ENCODE results near the gene ECM2.
"Not testable (repeated sequence)": the region's sequence is repeated elsewhere in the genome, so short reads cannot be mapped to it uniquely, and the experiment has no call there.

Gene ECM2

DNA sequence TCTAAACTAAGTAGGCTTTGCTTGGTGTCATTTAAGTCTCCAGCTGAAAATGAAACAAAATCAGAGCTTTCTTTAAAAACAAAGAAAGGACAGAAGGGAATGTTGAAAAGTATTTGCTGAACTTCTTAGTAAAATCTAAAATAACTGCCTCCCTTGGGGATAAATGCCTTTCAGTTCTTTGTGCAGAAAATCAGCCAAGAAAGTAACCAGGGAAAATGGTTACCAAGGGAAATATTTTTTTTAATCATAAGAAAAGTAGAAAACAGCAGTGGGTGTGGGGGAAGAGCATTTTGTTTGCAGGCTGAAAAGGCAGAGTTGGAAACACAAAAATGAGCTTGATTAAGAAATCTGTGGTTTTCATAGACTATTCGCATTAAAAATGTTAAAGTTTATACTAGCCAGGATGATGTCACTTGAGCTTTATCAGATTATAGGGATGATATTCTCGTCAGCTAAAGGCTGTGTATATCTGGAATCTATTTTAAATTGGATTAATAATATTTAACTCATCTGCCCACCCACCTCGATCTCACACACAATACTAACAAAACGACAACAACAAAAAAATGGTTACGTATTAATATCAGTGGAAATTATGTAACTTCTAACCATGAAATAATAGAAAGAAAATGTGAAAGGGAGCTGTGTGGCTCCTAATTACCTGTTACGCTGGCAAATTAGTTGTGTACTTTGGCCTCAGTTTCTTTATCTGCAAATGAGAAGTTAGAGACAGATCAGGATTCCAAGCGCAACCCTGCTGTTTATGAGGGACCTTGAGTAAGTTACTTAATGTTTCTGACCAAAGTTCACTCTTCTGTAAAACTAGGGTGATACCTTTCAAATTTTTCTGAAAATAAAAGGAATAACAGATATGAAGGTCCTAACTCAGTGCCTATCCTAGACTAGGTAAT, at the start of gene ECM2:
Gene ECM2, minus strand, starts transcription at position 51 of the 911 bp plus-strand sequence. CDS start 13,124 bp downstream, outside the sequence.
- no peak for DNase-seq

DNA sequence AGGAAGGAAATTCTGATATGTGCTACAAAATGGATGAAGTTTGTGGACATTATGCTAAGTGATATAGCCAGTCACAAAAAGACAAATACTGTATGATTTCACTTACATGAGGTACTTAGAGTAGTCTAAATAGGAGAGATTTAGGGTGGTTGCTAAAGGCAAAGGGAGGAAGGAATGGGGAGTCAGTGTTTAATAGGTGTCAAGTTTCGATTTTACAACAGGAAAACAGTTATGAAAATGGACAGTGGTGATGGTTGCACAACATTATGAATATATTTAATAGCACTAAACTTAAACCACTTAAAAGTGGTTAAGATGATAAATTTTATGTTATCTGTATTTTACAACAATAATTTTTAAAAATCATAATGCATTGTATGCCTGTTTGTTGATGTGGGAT, 40.4 kb upstream of the ECM2 start:
- DNase-seq, result no peak

DNA sequence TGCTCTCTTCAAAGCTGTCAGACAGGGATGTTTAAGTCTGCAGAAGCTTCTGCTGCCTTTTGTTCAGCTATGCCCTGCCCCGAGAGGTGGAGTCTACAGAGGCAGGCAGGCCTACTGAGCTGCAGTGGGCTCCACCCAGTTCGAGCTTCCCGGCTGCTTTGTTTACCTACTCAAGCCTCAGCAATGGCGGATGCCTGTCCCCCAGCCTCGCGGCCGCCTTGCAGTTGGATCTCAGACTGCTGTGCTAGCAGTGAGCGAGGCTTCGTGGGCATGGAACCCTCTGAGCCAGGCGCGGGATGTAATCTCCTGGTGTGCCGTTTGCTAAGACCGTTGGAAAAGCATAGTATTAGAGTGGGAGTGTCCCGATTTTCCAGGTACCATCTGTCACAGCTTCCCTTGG, 37.8 kb upstream of the ECM2 start:
- not testable (repeated sequence) for DNase-seq

DNA sequence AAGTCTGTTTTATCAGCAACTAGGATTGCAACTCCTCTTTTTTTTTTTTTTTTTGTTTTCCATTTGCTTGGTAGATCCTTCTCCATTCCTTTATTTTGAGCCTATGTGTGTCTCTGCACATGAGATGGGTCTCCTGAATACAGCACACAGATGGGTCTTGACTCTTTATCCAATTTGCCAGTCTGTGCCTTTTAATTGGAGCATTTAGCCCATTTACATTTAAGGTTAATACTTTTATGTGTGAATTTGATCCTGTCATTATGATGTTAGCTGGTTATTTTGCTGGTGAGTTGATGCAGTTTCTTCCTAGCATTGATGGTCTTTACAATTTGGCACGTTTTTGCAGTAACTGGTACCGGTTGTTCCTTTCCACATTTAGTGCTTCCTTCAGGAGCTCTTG, 36.1 kb upstream of the ECM2 start:
- DNase-seq, result not testable (repeated sequence)

DNA sequence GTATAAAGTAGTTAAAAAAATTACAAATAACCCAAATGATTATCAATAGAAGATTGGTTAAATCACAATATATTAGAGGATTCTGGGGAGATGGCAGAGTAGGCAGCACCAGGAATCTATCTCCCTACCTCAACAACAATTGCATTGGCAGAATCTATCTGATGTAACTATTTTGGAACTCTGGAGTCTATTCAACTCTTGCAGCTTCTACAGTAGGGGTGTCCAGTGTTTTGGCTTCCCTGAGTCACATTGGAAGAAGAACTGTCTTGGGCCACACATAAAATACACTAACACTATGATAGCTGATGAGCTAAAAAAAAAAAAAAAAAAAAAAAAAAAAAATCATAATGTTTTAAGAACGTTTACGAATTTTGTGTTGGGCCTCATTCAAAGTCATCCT, 29.2 kb upstream of the ECM2 start:
- DNase-seq, result no peak

DNA sequence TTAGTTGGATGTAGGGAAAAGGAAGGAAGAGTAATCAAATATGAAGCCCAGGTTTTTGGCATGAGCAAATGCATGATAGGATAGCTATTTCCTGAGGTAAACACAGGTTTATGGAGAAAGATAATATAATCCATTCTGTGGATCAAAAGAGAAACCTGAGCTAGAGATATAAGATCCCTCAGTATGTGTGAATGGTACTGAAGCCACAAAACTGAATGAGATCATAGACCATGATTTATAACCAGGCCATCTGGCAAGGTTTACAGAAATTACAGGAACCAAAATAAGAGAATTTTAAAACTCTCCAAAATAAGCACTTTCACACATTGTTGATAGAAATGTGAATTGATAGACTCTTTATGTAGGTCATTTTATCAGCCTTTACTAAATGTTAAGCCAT, 28.7 kb upstream of the ECM2 start:
- no peak for DNase-seq

DNA sequence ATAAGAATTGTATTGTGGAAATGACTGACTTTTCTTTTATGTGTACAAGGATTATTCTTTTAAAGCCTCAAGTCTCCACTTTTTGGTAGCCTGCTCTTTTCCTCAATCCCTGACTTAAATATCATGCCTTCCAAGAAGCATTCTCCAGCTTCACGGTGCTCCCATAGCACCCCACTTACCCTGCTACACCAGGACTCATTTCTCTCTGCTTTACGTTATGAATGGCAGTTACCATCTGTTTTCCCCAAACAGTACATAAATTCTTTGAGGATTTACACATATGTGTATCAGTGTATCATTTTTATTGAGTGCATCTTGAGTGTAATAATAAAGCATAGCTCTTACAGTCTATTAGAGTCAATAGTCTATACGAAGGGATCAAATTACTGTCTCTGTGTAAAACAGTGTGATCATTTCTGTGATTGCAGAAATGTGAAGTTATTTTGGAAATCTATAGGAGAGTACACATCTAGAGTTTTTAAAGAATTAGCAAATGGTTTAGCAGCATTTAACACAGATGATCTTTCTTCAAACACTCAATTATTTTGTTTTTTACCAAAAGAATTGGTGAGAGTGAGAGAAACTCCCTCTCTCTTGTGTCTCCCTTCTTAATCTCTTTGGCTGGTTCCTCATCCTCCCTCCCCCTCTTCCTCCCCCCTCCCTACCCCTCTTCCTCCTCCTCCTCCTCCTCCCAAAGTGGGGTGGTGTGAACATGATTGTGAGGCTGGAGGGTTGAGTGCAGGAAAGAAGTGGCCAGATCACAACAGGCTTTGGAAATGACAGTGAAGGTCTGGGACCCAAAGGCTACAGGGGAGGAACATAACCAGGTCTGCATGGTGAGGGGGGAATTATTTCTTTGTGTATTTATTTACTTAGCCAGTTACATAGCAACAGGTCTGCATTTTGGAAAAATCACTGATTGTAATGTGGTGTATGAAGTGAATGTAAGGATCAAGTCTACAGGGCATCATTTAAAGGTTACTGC, 27.6 kb upstream of the ECM2 start:
- DNase-seq, result no peak

DNA sequence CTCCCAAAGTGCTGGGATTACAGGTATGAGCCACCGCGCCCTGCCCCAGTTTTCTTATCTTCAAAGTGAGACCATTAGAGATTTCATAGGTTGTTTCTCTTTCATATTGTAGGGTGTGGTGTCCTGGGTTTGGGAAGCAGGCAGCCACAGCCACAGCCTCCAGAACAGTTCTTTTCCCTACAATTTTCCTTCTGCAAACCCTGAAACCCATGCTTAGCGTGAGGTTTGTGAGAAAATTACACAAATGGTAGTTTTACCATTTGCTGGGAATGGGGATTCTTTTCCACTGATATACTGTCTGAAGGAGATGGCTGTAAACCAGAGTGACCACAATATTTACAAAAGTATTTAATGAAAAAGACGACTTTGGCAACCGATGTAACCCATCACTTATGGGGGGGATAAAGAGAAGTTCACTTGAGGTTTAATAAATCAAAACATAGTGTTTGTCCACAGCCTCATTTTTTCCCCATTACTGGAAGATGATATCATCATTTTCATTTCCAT, 26.7 kb upstream of the ECM2 start:
- peak; percentile 54 for DNase-seq

DNA sequence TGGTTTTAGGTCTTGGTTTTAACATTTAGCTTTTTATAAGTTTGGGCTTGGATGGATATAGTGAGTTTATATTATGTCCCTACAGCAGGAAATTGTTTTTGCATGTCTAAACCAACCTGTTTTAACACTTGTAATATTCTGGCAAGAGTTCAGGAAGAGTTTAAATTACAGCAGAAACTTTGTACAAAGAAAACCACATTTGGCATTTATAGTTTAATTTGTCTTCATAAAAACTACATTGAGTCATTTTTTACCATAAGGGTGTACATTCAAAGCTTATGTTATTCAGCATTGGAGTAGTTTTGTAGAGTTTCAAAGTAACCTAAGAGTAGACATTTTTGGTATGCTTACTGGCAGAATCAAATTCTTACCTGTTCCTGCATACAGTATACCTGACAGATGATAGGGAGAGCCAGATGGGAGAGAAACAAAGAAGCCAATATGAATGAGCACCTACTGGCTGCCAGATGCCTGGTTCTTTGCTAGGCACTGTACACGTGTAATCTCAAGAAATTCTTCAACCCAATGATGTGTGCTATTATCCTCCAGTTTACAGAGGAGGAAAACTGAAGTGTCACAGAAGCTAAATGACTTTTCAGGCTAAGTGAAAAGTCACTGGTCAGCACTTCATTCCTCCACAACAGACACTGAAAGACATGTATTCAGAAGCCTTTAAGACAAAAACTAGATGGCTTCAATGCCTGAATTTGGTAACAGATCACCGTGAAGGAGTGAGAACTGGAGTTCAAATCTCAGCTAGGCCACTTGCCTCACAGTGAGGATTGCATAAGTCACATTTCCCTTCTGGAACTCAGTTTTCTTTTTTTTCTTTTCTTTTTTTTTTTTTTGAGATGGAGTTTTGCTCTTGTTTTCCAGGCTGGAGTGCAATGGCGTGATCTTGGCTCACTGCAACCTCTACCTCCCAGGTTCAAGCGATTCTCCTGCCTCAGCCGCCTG, 25.9 kb upstream of the ECM2 start:
- DNase-seq, result no peak

DNA sequence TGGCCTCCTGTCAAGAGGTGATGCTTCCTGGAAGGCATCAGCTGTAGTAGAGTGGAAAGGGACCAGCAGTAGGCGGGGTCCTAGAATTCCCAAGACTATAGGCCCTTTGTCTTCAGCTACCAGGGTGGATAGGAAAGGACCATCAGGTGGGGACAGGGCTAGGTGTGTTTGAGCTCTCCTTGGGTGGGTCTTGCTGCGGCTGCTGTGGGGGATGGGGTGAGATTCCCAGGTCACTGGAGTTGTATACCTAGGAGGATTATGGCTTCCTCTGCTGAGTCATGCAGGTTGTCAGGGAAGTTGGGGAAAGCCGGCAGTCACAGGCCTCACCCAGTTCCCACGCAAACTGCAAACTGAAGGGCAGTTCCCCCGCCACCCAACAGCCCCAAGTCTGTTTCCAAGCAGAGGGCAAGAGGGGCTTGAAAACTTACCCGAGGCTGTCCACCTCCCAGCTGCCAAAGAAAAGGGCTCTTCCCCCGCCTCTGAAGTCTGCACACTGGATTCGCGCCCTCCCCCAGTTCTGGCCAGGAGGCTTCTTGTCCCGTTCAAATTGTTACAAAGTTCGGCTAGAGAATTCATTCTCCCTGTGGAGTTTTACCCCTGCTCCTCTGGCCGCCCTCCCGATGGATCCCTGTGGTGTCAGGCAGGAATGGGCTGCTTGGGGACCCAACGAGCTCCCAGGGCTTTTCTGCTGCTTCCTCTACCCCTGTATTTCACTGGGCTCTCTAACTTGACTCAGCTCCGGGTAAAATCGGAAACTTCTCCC, 23.0 kb upstream of the ECM2 start:
- DNase-seq, result no peak

DNA sequence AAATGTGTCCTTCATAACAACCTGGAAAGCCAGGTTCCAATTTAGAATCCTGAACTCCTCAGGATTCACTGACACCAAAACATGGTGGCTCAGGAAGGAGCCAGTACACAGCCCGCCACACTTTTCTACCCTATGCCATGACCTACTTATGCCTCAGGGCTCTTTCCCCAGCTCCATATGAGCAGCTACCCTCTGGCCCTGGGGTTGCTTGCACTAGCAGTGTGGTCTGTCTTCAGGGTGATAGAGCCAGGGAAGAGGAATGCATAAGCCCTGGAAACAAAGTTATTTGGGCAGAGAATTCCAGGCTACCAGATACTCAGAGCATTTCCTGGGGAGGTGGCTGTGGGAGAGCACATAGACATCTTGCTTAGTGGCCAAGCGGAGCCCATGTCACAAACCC, 15.0 kb upstream of the ECM2 start:
- no peak for DNase-seq

DNA sequence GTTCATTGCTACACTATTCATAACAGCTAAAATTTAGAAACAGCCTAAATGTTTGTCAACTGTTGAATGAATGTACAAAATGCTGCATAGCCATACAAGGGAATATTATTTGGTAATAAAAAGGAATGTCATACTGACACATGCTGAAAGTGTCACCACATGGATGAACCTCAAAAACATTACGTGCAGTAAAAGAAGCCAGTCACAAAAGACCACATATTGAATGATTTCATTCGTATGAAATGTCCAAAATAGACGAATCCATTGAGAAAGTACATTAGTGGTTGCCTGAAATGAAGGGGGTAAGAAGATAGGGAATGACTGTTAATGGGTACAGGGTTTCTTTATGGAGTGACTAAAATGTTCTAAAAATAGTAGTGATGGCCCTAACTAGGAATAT, 11.6 kb upstream of the ECM2 start:
- DNase-seq, result no peak

DNA sequence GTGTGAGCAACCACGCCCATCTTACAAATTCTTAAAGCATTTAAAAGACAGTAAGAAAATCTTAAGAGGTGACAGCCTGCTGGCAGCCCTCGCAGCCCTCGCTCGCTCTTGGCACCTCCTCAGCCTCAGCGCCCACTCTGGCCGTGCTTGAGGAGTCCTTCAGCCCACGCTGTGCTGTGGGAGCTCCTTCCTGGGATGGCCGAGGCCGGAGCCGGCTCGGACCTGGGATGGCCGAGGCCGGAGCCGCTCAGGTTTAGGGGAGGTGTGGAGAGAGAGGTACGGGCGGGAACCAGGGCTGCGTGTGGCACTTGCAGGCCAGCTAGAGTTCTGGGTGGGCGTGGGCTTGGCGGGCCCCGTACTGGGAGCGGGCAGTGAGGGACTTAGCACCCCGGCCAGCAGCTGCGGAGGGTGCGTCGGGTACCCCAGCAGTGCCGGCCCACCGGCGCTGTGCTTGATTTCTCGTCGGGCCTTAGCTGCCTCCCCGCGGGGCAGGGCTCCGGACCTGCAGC, 9.3 kb upstream of the ECM2 start:
- DNase-seq, result no peak

DNA sequence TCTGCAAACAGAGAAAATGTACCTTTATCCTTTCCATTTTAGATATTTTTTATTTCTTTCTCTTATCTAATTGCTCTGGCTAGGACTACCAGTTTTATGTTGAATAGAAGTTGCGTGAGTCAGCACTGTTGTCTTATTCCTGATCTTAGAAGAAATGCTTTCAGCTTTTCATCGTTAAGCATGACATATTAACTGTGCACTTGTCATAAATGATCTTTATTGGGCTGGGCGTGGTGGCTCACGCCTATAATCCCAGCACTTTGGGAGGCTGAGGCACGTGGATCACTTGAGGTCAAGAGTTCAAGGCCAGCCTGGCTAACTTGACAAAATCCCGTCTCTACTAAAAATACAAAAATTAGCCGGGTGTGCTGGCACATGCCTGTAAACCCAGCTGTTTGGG, 8.2 kb upstream of the ECM2 start:
- DNase-seq, result no peak

DNA sequence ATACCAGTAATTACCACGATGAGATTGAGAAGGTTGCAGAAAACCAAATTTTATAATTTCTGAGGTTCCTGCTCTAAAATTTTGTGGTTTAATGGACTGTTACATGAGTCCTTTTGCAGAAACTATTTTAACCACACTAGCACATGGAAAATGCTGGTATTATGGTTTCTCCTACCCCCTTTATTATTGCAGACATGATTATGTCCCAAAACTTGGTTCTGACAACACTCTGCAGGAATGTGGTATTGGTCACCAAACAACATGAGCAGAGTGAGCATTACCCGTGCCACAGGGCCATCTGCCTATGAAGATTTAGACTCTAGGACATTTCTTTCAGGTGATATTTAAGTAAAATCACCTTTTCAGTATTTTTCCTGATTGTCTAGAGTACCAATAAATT, 2.8 kb upstream of the ECM2 start:
- DNase-seq, result no peak

DNA sequence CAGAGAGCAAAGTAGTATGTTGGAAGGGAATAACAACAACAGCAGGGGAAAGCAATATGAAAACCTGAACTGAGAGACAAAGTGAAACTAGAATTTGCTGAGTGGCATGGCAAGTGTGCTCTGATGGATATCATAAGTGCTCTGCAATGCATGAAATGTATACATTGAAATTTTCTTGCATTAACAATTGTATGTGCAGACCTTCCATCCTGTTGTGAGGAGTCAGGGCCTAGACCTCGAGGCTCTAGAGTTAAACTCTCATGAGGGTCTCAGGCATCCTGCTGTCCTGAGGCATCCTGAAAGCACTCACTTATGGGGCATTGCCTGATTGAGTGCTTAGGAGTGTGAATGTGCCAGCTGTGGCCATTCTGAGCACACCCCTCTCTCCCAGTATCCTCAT, 1.1 kb downstream of the ECM2 start:
- DNase-seq, result no peak

DNA sequence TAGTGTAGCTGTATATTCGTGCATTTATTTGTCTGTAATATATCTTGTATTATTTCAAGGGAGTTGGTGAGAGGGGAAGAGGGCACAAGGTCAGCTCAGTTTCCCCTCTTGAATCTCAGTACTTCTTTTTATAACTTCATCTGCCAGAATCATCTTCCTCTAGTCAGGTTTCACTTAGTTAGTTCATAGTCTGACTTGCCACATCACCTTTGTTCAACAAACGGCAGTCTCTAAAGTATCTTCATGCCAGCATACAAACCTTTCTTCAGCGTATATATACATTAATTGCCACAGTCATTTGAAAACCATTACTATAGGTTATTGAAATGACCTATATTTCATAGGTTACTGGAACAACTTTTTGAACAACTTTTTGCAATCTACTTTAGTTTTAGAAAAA, 1.6 kb downstream of the ECM2 start:
- no peak for DNase-seq

DNA sequence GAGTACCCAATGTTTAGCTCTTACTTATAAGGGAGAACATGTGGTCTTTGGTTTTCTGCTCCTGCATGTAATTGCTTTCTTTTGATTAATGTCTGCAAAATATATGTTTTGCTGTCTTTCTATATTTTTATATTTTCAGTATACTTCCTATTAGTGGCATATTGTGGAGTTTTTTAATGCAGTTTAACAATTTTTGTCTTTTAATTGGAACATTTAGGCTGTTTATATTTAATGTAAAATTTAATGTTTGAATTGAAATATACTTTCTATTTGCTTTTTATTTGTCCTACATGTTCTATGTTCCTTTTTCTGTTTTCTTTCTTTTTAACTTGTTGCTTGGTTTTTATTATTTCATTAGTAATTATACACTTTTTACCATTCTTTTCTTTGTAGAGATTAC, 4.9 kb downstream of the ECM2 start:
- DNase-seq, result no peak

DNA sequence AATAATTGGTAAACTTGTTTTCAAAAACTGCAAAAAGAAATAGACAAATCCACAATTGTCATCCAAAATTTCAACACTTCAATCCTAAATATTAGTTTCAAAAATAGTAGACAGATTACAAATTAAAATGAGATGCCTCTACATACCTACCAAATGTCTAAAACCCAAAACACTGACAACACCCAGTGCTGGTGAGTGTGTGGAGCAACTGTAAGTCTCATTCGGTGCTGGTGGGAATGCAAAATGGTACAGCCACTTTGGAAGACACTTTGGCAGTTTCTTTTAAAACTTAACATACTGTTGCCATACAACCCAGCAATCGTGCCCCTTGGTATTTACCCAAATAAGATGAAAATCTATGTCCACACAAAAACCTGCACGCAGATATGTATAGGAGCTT, 6.7 kb downstream of the ECM2 start:
- DNase-seq, result no peak

DNA sequence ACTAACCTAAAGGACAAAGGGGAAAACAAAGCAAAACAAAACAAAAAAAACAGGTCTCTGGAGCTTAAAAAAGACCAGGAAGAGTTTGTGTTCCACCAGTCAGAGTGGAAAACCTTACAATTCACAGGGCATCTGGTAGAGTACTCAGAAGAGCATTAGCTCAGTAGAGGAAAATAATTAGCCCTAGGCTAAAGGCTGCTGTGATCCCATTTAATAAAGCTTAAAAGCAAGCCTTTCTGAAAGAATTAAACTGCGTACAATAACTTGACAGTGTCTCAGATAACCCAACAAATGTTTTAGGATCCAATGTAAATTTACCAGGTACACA, 7.3 kb downstream of the ECM2 start:
- no peak for DNase-seq

DNA sequence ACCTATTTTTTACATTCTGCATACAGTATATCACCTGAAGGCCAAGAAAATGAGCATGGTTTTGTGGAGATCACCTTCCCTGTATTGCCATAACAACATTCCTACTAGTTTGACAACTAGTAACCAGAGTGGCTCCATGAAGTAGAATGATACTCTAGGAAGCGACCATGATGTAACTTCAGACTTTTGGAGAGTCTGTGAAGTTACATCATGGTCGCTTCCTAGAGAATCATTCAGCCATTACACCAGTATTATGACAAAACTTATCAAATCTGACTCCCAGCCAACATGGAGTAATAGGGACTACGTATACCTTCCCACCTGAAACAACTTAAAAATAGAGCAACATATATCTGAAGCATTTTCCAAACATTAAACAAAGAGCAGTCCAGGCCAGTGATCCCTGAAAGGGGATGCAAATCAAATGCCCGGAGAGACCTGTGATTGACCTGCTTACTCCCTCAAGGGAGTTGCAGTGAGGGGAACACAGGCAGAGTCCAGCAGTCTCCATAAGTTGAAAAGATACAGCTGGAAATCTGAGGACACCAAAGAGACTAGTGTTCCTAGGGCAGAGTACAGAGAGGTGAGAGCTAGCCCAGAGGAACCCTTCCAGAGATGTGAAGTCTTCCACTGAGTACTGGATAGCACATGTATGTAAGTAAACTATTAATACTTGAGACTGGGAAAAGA, 7.8 kb downstream of the ECM2 start:
- DNase-seq, result no peak

All from left hindlimb (tissue), 1 donor.